Amygdala (tissue), 56 donors: ENCODE measurements around the gene UFSP1.

Experiments
- DNase-seq, 56 donors: peaks; one replicate each; lab custom pipeline; 2025; lab: John Stamatoyannopoulos, UW

UFSP1 gene

GRCh38 chr7:100896732-100897608, 7.5 kb upstream of the UFSP1 start:
- peak in 32 of 56 donors; percentile 17 to 80 (median 44) for DNase-seq

GRCh38 chr7:100895956-100896731, 6.6 kb upstream of the UFSP1 start:
- peak in 9 of 56 donors; percentile 15 to 72 (median 26) for DNase-seq

- no peak for DNase-seq
Measured at GRCh38 chr7:100895701-100895955, 6.1 kb upstream of the UFSP1 start, which contains the start of gene ACHE. Gene ACHE, minus strand, starts transcription at chr7:100895888. Its CDS starts 1,656 bp downstream, at chr7:100894232.

GRCh38 chr7:100894860-100895700, 5.6 kb upstream of the UFSP1 start:
- peak in 24 of 56 donors; percentile 15 to 58 (median 35) for DNase-seq

GRCh38 chr7:100893910-100894721, 4.6 kb upstream of the UFSP1 start:
- DNase-seq = no peak

GRCh38 chr7:100893318-100893895, 3.9 kb upstream of the UFSP1 start:
- no peak for DNase-seq

- DNase-seq = no peak
Measured at GRCh38 chr7:100892364-100893317, 3.1 kb upstream of the UFSP1 start.

GRCh38 chr7:100891568-100892247, 2.2 kb upstream of the UFSP1 start:
- DNase-seq = no peak

GRCh38 chr7:100890653-100891567, 1.4 kb upstream of the UFSP1 start:
- no peak for DNase-seq

- DNase-seq = no peak
Measured at GRCh38 chr7:100888291-100888987, 1.1 kb downstream of the UFSP1 start.

- DNase-seq = peak in 1 of 56 donors; percentile 11
Measured at GRCh38 chr7:100887516-100888290, 1.8 kb downstream of the UFSP1 start.

GRCh38 chr7:100886936-100887515, 2.5 kb downstream of the UFSP1 start:
- no peak for DNase-seq

GRCh38 chr7:100886142-100886935, 3.2 kb downstream of the UFSP1 start:
- DNase-seq = no peak
